Stimulated activated CD8-positive, alpha-beta memory T cell treated with anti-CD3 and anti-CD28 coated beads, Interleukin-2, amount 100 ng/mL, for 48 hours (primary cell): ENCODE results near the gene SLC25A28.

Experiments used
- DNase-seq, 2 donors: peaks; one replicate each; pipeline ENCODE4 v3.0.0-alpha.2; 2020; ENCODE audit warnings: low read depth in 2 of 2

The SLC25A28 gene

GRCh38 chr10:99619851-99620710, at the start of gene SLC25A28:
TSS of gene SLC25A28 (minus strand) at chr10:99620439. CDS start at chr10:99620335, 104 bp downstream.
- peak; percentile 87 to 88 for DNase-seq

GRCh38 chr10:99667108-99667751, 47.0 kb upstream of the SLC25A28 start:
- no peak for DNase-seq

- DNase-seq = no peak
These were observed 45.1 kb upstream of the SLC25A28 start for GRCh38 chr10:99665304-99665703.

- DNase-seq = no peak
These were observed 41.1 kb upstream of the SLC25A28 start for GRCh38 chr10:99661377-99661763.

- DNase-seq = no peak
These were observed 40.6 kb upstream of the SLC25A28 start for GRCh38 chr10:99660662-99661376.

GRCh38 chr10:99659868-99660366, 39.7 kb upstream of the SLC25A28 start:
- no peak for DNase-seq

- DNase-seq = peak; percentile 88 to 90
These were observed 39.0 kb upstream of the SLC25A28 start, which contains the start of gene ENTPD7 for GRCh38 chr10:99659031-99659867. TSS of gene ENTPD7 (plus strand) at chr10:99659509. CDS start at chr10:99659957, 448 bp downstream.

- DNase-seq = peak; percentile 54 to 62
These were observed 38.4 kb upstream of the SLC25A28 start for GRCh38 chr10:99658622-99659030.

- no peak for DNase-seq
These were observed 36.2 kb upstream of the SLC25A28 start for GRCh38 chr10:99656199-99657064.

- no peak for DNase-seq
These were observed 34.3 kb upstream of the SLC25A28 start for GRCh38 chr10:99654390-99655175.

GRCh38 chr10:99652800-99653390, 32.7 kb upstream of the SLC25A28 start:
- DNase-seq = no peak

GRCh38 chr10:99648717-99649116, 28.5 kb upstream of the SLC25A28 start:
- no peak for DNase-seq

GRCh38 chr10:99647601-99648151, 27.4 kb upstream of the SLC25A28 start:
- no peak for DNase-seq

- no peak for DNase-seq
These were observed 13.6 kb upstream of the SLC25A28 start for GRCh38 chr10:99633832-99634231.

- no peak for DNase-seq
These were observed 11.3 kb upstream of the SLC25A28 start for GRCh38 chr10:99631496-99631895.

- no peak for DNase-seq
These were observed 10.8 kb upstream of the SLC25A28 start for GRCh38 chr10:99630991-99631390.

GRCh38 chr10:99630433-99630832, 10.2 kb upstream of the SLC25A28 start:
- no peak for DNase-seq

GRCh38 chr10:99629625-99629978, 9.4 kb upstream of the SLC25A28 start:
- no peak for DNase-seq
